ENCODE data around the gene STIM2.
"Not testable (repeated sequence)": the region's sequence is repeated elsewhere in the genome, so short reads cannot be mapped to it uniquely, and the experiment has no call there.

Gene STIM2

DNA sequence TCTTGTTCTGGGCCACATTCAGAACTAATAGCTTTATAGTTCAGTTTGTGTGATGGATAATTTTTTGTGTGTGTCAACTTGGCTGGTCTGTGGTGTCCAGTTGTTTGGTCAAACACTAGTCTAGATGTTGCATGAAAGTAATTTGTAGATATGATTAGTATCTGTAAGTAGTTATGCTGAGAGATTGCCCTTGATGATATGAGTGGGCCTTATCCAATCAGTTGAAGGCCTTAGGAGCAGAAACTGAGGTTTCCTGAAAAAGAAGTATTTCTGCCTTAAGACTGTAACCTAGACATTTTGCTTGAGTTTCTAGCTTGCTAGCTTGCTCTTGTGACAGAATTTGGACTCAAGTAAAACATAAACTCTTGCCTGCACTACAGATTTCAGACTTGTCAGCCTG lies 30.4 kb downstream of the STIM2 start:
- H3K4me1 ChIP-seq (ENCODE audit: insufficient read depth, low read length): no peaks in the 10 kb centered on the region

DNA sequence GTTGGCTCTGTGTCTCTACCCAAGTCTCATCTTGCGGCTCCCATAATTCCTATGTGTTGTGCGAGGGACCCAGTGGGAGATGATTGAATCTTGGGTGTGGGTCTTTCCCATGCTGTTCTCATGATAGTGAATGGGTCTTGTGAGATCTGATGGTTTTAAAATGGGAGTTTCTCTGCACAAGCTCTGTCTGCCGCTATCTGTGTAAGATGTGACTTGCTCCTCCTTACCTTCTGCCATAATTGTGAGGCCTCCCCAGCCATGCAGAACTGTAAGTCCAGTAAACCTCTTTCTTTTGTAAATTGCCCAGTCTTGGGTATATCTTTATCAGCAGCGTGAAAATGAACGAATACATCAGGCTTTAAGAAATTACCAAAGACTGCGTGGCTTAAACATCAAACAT lies 31.2 kb downstream of the STIM2 start:
- H3K9me3 ChIP-seq (ENCODE audit: insufficient read depth, low read depth, low read length): no peaks in the 10 kb centered on the region
- H3K9ac ChIP-seq (ENCODE audit: low read depth, low read length): no peak overlapping the region
- H3K4me1 ChIP-seq (ENCODE audit: insufficient read depth, low read length): no peaks in the 10 kb centered on the region
- H3K27me3 ChIP-seq (ENCODE audit: insufficient read depth, low read length): no peaks in the 10 kb centered on the region
- no peaks in the 10 kb centered on the region for H3K36me3 ChIP-seq (ENCODE audit: insufficient read depth, low read depth, low read length)
- no peak overlapping the region for H3K4me3 ChIP-seq (ENCODE audit: low read length)
- no peak overlapping the region for H3K27ac ChIP-seq (ENCODE audit: low read length)

More for the DNA sequence above, 30.4 kb downstream of the STIM2 start:
- Histone ChIP-seq H3K9ac (ENCODE audit: low read depth, low read length) (no peak overlapping the region), H3K36me3 (ENCODE audit: insufficient read depth, low read depth, low read length) (no peaks in the 10 kb centered on the region), H3K27ac (ENCODE audit: low read length) (no peak overlapping the region), H3K27me3 (ENCODE audit: insufficient read depth, low read length) (no peaks in the 10 kb centered on the region), H3K4me3 (ENCODE audit: low read length) (no peak overlapping the region), H3K9me3 (ENCODE audit: insufficient read depth, low read depth, low read length) (no peaks in the 10 kb centered on the region)

DNA sequence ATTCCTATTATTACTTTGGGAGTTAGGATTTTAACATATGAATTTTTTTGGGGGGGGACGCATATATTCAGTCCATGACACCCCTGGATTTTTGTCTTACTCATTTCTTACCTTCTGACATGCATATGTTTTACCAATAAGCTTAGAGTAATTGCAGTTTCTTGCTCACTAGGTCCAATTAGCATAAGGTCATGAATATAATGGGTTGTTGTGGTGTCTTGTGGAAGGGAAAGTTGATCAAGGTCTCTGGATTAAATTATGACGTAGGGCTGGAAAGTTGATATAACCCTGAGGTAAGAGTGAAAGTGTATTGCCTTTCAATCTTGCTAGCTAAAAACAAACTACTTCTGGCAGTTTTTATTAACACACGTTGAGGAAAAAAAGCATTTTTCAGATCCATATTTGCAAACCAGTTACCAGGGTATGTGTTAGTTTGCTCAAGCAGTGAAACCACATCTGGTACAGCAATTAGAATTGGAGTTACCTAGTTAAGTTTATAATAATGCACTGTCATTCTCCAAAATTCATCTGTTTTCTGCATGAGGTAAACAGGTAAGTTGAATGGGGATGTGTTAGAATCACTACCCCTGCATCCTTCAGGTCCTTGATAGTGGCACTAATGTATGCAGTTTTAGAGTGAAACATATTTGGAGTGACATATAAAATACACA lies 32.0 kb downstream of the STIM2 start:
- no peak overlapping the region for H3K4me3 ChIP-seq (ENCODE audit: low read length)
- H3K9me3 ChIP-seq (ENCODE audit: insufficient read depth, low read depth, low read length): no peaks in the 10 kb centered on the region
- H3K27me3 ChIP-seq (ENCODE audit: insufficient read depth, low read length): no peaks in the 10 kb centered on the region
- H3K27ac ChIP-seq (ENCODE audit: low read length): no peak overlapping the region
- H3K4me1 ChIP-seq (ENCODE audit: insufficient read depth, low read length): no peaks in the 10 kb centered on the region
- no peaks in the 10 kb centered on the region for H3K36me3 ChIP-seq (ENCODE audit: insufficient read depth, low read depth, low read length)
- H3K9ac ChIP-seq (ENCODE audit: low read depth, low read length): no peak overlapping the region

DNA sequence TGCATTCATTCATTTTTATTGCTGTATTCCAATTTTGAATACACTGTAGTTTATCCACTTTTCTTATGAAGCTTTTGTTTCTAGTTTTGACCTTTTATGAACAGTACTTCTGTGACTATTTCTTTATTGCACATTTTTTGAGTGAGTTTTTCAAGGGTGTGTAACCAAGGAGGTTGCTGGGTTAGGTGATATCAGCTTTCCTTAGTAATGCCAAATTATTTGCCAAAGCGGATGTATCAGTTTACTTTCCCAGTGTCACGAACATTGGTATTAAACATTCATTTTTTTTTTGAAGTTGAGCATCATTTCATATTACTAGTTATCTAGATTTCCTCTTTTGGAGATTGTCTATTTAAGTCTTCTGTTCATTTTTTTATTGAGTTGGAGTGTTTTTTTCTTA lies 32.9 kb downstream of the STIM2 start:
- Histone ChIP-seq H3K27me3 (ENCODE audit: insufficient read depth, low read length) (no peaks in the 10 kb centered on the region), H3K9me3 (ENCODE audit: insufficient read depth, low read depth, low read length) (no peaks in the 10 kb centered on the region), H3K4me3 (ENCODE audit: low read length) (no peak overlapping the region), H3K9ac (ENCODE audit: low read depth, low read length) (no peak overlapping the region), H3K27ac (ENCODE audit: low read length) (no peak overlapping the region), H3K36me3 (ENCODE audit: insufficient read depth, low read depth, low read length) (no peaks in the 10 kb centered on the region), H3K4me1 (ENCODE audit: insufficient read depth, low read length) (no peaks in the 10 kb centered on the region)

DNA sequence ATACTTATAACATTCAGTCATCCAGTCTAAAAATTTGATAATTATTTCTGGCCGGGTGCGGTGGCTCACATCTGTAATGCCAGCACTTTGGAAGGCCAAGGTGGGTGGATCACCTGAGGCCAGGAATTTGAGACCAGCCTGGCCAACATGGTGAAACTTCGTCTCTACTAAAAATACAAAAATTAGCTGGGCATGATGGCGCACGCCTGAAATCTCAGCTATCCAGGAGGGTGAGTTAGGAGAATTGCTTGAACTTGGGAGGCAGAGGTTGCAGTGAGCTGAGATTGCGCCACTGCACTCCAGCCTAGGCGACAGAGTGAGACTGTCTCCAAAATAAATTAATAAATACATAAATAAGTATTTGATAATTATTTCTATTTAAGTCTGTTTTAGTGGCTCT lies 34.2 kb downstream of the STIM2 start:
- H3K36me3 ChIP-seq (ENCODE audit: insufficient read depth, low read depth, low read length); H3K9ac ChIP-seq (ENCODE audit: low read depth, low read length); H3K27me3 ChIP-seq (ENCODE audit: insufficient read depth, low read length); H3K9me3 ChIP-seq (ENCODE audit: insufficient read depth, low read depth, low read length); H3K4me3 ChIP-seq (ENCODE audit: low read length); H3K27ac ChIP-seq (ENCODE audit: low read length); H3K4me1 ChIP-seq (ENCODE audit: insufficient read depth, low read length): not testable (repeated sequence)

DNA sequence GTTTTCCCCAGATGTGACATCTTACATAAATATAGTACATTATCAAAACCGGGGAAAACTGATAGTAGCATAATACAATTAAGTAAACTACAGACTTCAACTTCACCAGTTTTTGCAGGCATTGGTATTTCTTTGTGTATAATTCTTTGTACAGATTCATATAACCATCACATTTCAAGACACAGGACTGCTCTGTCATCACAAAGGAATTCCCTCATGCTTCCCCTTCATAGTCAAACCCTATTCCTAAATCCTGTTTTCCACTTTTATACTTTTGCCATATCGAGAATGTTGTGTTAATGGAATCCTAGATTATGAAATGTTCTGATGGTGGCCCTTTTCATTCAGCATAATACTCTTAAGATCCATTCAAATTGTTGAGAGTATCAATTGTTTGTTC lies 36.0 kb downstream of the STIM2 start:
- Histone ChIP-seq H3K4me1 (ENCODE audit: insufficient read depth, low read length) (no peaks in the 10 kb centered on the region), H3K9me3 (ENCODE audit: insufficient read depth, low read depth, low read length) (no peaks in the 10 kb centered on the region), H3K36me3 (ENCODE audit: insufficient read depth, low read depth, low read length) (no peaks in the 10 kb centered on the region), H3K27me3 (ENCODE audit: insufficient read depth, low read length) (no peaks in the 10 kb centered on the region), H3K9ac (ENCODE audit: low read depth, low read length) (no peak overlapping the region), H3K27ac (ENCODE audit: low read length) (no peak overlapping the region), H3K4me3 (ENCODE audit: low read length) (no peak overlapping the region)

DNA sequence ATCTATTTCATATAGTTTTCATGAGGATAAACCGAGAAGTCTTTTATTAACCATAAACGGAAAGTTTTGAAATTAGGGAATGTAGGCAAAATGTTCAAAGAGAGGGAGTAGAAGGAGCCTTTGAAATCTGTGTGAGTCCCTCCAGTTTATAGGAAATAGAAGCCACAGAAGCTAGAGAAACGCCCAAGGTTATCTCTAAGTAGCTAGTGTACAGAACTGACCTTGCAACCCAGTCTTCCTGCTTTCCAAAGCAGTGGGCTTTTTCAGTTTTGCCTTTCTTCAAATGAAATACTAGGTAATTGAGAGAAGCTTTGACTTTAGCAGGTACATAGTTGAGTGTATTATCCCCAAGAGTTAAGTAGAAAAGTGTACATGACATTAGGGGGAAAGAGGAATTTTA lies 39.4 kb downstream of the STIM2 start:
- no peaks in the 10 kb centered on the region for H3K36me3 ChIP-seq (ENCODE audit: insufficient read depth, low read depth, low read length)
- H3K4me3 ChIP-seq (ENCODE audit: low read length): no peak overlapping the region
- no peaks in the 10 kb centered on the region for H3K9me3 ChIP-seq (ENCODE audit: insufficient read depth, low read depth, low read length)
- no peaks in the 10 kb centered on the region for H3K27me3 ChIP-seq (ENCODE audit: insufficient read depth, low read length)
- H3K4me1 ChIP-seq (ENCODE audit: insufficient read depth, low read length): 0 out of 2 replicates have a peak, but pooled peaks cover 4% of the 10 kb centered on the region
- H3K27ac ChIP-seq (ENCODE audit: low read length): no peak overlapping the region
- H3K9ac ChIP-seq (ENCODE audit: low read depth, low read length): no peak overlapping the region

DNA sequence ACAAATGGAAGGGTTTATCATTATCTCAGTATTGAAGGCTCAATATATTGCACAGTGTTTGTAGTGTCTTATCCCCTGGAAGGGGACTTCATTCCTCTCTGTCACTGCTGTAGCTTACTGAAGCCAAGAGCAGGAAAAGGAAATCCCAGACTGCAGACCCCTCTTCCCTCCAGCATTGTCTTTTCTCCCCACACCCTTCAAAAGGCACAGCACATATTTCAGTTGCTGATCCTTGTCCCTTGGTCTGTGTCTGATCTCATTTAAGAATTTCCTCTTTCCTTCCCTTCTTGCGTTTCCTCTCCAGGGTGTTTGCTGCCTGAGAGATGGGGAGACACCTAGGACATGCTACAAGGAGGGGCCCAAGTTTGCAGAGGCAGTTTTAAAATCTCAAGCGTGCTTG lies 40.1 kb downstream of the STIM2 start:
- H3K27me3 ChIP-seq (ENCODE audit: insufficient read depth, low read length): no peaks in the 10 kb centered on the region
- no peak overlapping the region for H3K4me3 ChIP-seq (ENCODE audit: low read length)
- H3K9me3 ChIP-seq (ENCODE audit: insufficient read depth, low read depth, low read length): no peaks in the 10 kb centered on the region
- 0 out of 2 replicates have a peak, but pooled peaks cover 4% of the 10 kb centered on the region for H3K4me1 ChIP-seq (ENCODE audit: insufficient read depth, low read length)
- H3K27ac ChIP-seq (ENCODE audit: low read length): no peak overlapping the region
- no peaks in the 10 kb centered on the region for H3K36me3 ChIP-seq (ENCODE audit: insufficient read depth, low read depth, low read length)
- H3K9ac ChIP-seq (ENCODE audit: low read depth, low read length): no peak overlapping the region

DNA sequence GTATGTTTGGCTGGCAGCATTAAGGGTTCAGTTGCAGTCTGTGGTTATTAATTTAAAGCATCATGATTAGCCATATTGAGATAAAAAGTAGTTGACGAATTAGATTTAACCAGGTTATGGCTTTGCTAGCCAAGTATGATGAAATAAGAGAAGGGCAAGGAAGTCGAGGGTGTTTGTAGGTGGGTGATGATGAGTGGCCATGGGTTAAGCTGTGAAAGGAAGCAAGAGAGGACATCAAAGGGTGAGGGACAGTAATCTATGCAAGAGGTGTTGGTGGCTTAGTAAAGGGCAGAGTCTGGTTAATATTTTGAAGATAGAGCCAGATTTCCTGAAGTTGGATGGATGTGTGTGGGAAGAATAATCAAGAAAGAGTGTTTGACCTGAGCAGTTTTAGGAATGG lies 44.5 kb downstream of the STIM2 start:
- Histone ChIP-seq H3K9me3 (ENCODE audit: insufficient read depth, low read depth, low read length) (no peaks in the 10 kb centered on the region), H3K27me3 (ENCODE audit: insufficient read depth, low read length) (no peaks in the 10 kb centered on the region), H3K4me1 (ENCODE audit: insufficient read depth, low read length) (0 out of 2 replicates have a peak, but pooled peaks cover 6% of the 10 kb centered on the region), H3K36me3 (ENCODE audit: insufficient read depth, low read depth, low read length) (no peaks in the 10 kb centered on the region), H3K4me3 (ENCODE audit: low read length) (no peak overlapping the region), H3K9ac (ENCODE audit: low read depth, low read length) (no peak overlapping the region), H3K27ac (ENCODE audit: low read length) (no peak overlapping the region)

DNA sequence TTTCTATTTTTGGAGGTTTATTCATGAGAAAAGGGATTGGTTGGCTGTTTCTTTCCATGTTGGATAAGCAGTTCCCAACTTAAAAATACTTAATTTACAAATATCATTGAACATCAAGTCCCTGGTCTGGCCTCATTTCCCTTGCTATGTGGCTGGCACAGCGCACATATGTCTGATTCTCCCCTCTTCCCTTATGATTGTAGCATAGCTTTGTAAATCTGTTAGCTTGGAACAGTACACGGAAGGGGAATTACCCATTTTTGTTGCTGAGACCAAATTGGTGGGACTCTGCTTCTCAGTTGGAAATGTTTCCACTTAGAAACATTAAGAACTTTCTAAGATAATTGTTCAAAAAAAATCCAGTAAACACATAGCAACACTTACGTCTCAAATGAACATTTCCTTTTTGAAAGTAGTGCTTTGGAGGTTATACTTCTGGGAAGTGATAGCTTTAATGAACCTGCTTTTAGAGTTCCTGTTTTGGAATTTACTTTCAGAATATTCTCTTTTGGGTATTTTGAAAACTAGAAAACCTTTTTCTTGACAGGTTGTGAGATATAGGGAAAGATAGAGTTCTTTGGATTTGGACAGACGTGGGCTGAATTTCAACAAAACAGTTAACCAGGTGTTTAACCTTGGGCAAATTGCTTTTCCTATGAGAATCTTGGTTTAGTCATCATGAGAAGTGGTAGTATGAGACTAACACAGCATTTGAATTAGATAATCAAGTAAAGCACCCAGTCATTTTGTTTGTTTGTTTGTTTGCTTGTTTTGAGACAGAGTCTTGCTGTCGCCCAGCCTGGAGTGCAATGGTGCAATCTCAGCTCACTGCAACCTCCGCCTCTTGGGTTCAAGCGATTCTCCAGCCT lies 47.3 kb downstream of the STIM2 start:
- Histone ChIP-seq H3K4me3 (ENCODE audit: low read length) (no peak overlapping the region), H3K27ac (ENCODE audit: low read length) (no peak overlapping the region), H3K9ac (ENCODE audit: low read depth, low read length) (no peak overlapping the region), H3K36me3 (ENCODE audit: insufficient read depth, low read depth, low read length) (no peaks in the 10 kb centered on the region), H3K9me3 (ENCODE audit: insufficient read depth, low read depth, low read length) (no peaks in the 10 kb centered on the region), H3K27me3 (ENCODE audit: insufficient read depth, low read length) (no peaks in the 10 kb centered on the region), H3K4me1 (ENCODE audit: insufficient read depth, low read length) (peaks cover 19% of the 10 kb centered on the region; the same call in 1 of the 2 replicates)

DNA sequence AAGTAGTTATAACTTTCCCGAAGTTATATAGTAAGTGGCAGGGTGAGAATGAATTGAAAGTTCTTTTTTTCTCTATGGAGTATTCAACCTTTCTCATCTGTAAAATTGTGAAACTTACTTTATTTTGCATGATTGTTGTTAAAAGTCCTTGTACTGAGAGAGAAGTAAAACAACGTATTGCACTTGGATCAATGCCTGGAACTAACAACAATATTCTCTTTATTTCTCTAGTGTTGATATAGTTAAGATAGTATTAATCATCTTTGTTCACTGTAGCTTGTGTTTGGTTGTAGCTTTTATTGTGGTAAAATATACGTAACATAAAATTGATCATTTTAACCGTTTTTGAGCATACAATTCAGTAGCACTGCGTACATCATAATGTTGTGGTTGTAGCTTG lies 48.7 kb downstream of the STIM2 start:
- H3K9ac ChIP-seq (ENCODE audit: low read depth, low read length): no peak overlapping the region
- H3K4me3 ChIP-seq (ENCODE audit: low read length): no peak overlapping the region
- peaks cover 16% of the 10 kb centered on the region; the same call in 1 of the 2 replicates for H3K4me1 ChIP-seq (ENCODE audit: insufficient read depth, low read length)
- no peaks in the 10 kb centered on the region for H3K36me3 ChIP-seq (ENCODE audit: insufficient read depth, low read depth, low read length)
- no peak overlapping the region for H3K27ac ChIP-seq (ENCODE audit: low read length)
- no peaks in the 10 kb centered on the region for H3K27me3 ChIP-seq (ENCODE audit: insufficient read depth, low read length)
- H3K9me3 ChIP-seq (ENCODE audit: insufficient read depth, low read depth, low read length): no peaks in the 10 kb centered on the region

DNA sequence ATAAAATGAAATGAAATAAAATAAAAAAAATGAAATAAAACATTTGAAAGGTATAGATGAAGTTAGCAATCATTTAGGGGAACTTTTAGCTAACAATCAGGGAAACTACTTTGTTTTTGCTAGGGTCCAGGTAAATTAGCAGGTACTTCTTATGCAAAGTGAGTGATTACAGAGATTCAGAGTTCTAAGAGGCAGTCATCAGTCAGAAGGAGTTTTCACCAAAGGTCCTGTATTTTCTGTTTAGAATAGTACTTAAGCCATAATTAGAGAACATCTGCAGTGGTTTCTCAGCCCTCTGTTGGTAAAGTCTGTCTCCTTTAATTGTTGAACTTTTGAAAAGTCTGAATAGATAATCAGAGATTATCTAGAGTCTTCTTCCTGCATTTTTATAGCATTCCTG lies 50.6 kb downstream of the STIM2 start:
- no peak overlapping the region for H3K27ac ChIP-seq (ENCODE audit: low read length)
- H3K4me1 ChIP-seq (ENCODE audit: insufficient read depth, low read length): peaks cover 15% of the 10 kb centered on the region; the same call in 1 of the 2 replicates
- H3K4me3 ChIP-seq (ENCODE audit: low read length): 0 out of 2 replicates have a peak overlapping the region, but pooled peaks have one; percentile 18
- no peaks in the 10 kb centered on the region for H3K36me3 ChIP-seq (ENCODE audit: insufficient read depth, low read depth, low read length)
- H3K9ac ChIP-seq (ENCODE audit: low read depth, low read length): no peak overlapping the region
- no peaks in the 10 kb centered on the region for H3K9me3 ChIP-seq (ENCODE audit: insufficient read depth, low read depth, low read length)
- H3K27me3 ChIP-seq (ENCODE audit: insufficient read depth, low read length): no peaks in the 10 kb centered on the region
